DND-41 (cell line): ENCODE measurements around the gene NUP160.
"Not testable (repeated sequence)": the region's sequence is repeated elsewhere in the genome, so short reads cannot be mapped to it uniquely, and the experiment has no call there.

Source experiments
- ATAC-seq: fragments of 200-7000 bp; cut with Tn5 transposase; 3 replicates; pipeline ENCODE4 v1.9.1; 2021; ENCODE audit warnings: low read depth; ENCODE audit not compliant: insufficient read depth
- DNase-seq: peaks from one replicate; pipeline ENCODE4 v3.0.0-alpha.2; 2020
- H2AFZ ChIP-seq: 2 replicates; pipeline ENCODE4 v1.6.0; 2012; ENCODE audit warnings: low read depth, low read length
- H3K27ac ChIP-seq: 2 replicates; pipeline ENCODE4 v1.5.1; 2012; ENCODE audit warnings: low read length, inconsistent platforms
- H3K27me3 ChIP-seq: fragments of 200-600 bp; sonication (generic); 2 replicates; pipeline ENCODE4 v1.6.0; 2012; ENCODE audit warnings: low read length, mild to moderate bottlenecking, inconsistent platforms; ENCODE audit not compliant: insufficient read depth, poor library complexity
- H3K36me3 ChIP-seq: 2 replicates; pipeline ENCODE4 v1.5.1; 2012; ENCODE audit warnings: low read length, inconsistent platforms; ENCODE audit not compliant: insufficient read depth
- H3K4me1 ChIP-seq: 2 replicates; pipeline ENCODE4 v1.5.1; 2012; ENCODE audit warnings: mild to moderate bottlenecking, low read length; ENCODE audit not compliant: insufficient read depth
- H3K4me2 ChIP-seq: 2 replicates; pipeline ENCODE4 v1.6.0; 2012; ENCODE audit warnings: mild to moderate bottlenecking, moderate library complexity, low read length, inconsistent platforms; ENCODE audit not compliant: insufficient read depth
- H3K4me3 ChIP-seq, 2 experiments: fragments of 200-600 bp in 1 of 2; shearing (Covaris generic) in 1 of 2; 2 replicates each; pipeline ENCODE4 v1.5.1; 2012 to 2016; ENCODE audit warnings: inconsistent platforms in 2 of 2, low read length in 2 of 2, mild to moderate bottlenecking in 2 of 2, low read depth in 1 of 2, moderate library complexity in 1 of 2
- H3K79me2 ChIP-seq: 2 replicates; pipeline ENCODE4 v1.6.0; 2012; ENCODE audit warnings: low read length, inconsistent platforms; ENCODE audit not compliant: insufficient read depth
- H3K9ac ChIP-seq: 2 replicates; pipeline ENCODE4 v1.6.0; 2012; ENCODE audit warnings: low read depth, mild to moderate bottlenecking, inconsistent platforms, low read length, moderate library complexity
- H3K9me3 ChIP-seq: 2 replicates; pipeline ENCODE4 v1.5.1; 2012; ENCODE audit warnings: low read length, moderate library complexity, mild to moderate bottlenecking, inconsistent platforms; ENCODE audit not compliant: insufficient read depth, severe bottlenecking
- H4K20me1 ChIP-seq: 2 replicates; pipeline ENCODE4 v1.6.0; 2012; ENCODE audit warnings: low read length; ENCODE audit not compliant: insufficient read depth
- EZH2 ChIP-seq: IDR thresholded peaks from 3 replicates; pipeline ENCODE4 v1.6.1; 2012; ENCODE audit warnings: borderline replicate concordance, low read depth, mild to moderate bottlenecking, moderate library complexity, low read length, inconsistent platforms; ENCODE audit not compliant: severe bottlenecking
- TF ChIP-seq, protein P1 (sequence below): IDR thresholded peaks from 2 replicates; pipeline ENCODE4 v1.5.1; 2012; ENCODE audit warnings: borderline replicate concordance, low read length, moderate library complexity, mild to moderate bottlenecking; ENCODE audit not compliant: poor library complexity, severe bottlenecking; ENCODE audit errors: extremely low read depth

NUP160 gene, protein sequence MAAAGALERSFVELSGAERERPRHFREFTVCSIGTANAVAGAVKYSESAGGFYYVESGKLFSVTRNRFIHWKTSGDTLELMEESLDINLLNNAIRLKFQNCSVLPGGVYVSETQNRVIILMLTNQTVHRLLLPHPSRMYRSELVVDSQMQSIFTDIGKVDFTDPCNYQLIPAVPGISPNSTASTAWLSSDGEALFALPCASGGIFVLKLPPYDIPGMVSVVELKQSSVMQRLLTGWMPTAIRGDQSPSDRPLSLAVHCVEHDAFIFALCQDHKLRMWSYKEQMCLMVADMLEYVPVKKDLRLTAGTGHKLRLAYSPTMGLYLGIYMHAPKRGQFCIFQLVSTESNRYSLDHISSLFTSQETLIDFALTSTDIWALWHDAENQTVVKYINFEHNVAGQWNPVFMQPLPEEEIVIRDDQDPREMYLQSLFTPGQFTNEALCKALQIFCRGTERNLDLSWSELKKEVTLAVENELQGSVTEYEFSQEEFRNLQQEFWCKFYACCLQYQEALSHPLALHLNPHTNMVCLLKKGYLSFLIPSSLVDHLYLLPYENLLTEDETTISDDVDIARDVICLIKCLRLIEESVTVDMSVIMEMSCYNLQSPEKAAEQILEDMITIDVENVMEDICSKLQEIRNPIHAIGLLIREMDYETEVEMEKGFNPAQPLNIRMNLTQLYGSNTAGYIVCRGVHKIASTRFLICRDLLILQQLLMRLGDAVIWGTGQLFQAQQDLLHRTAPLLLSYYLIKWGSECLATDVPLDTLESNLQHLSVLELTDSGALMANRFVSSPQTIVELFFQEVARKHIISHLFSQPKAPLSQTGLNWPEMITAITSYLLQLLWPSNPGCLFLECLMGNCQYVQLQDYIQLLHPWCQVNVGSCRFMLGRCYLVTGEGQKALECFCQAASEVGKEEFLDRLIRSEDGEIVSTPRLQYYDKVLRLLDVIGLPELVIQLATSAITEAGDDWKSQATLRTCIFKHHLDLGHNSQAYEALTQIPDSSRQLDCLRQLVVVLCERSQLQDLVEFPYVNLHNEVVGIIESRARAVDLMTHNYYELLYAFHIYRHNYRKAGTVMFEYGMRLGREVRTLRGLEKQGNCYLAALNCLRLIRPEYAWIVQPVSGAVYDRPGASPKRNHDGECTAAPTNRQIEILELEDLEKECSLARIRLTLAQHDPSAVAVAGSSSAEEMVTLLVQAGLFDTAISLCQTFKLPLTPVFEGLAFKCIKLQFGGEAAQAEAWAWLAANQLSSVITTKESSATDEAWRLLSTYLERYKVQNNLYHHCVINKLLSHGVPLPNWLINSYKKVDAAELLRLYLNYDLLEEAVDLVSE (N-terminal part only)

DNA sequence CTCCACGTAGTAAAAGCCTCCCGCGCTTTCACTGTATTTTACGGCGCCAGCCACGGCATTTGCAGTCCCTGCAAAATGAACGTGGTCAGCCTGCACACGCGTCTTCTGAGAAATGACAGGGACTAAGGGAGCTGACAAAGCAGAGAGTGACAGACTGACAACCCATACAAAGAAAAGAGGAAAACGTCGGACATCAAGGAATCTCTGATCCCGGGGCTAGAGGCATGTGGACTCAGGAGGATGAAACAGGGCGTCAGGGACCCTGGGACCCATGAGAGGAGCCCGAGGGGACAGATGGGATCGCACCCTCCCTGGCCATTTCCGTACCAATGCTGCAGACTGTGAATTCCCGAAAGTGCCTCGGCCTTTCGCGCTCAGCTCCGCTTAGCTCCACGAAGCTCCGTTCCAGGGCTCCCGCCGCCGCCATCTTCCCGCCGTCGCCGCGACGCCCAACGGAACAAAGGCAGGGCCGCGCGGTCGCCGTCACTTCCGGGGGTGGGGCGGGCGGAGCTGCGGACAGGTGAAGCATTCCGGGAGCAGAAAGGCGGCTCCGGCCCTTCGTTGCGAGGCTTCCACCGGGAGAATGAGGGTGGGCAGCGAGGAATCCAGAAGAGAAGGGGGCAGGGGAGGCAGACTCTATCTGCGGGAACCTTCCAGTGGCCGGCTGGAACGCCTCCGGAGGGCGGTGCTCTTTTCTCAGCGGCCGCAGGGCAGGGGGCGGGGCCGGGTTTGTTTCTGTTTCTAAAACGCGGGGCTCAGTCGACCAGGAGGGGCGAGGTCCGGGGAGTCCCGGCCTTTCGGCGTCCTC lies at the start of gene NUP160:
NUP160 (minus strand) TSS at position 459 of the 808 bp plus-strand sequence; CDS start at position 427, 32 bp downstream.
- Histone ChIP-seq H3K27ac (peak within 1 kb of the TSS; percentile 99), H3K4me2 (peak within 1 kb of the TSS; percentile 92), H3K27me3 (no peaks in the 10 kb centered on the region), H3K79me2 (peaks cover 51% of the 10 kb centered on the region), H2AFZ (peak within 1 kb of the TSS; percentile 99), H3K4me3 (peak within 1 kb of the TSS; percentile 85 to 91), H3K4me1 (peaks cover 55% of the 10 kb centered on the region), H4K20me1 (peaks cover 6% of the 10 kb centered on the region; the same call in 1 of the 2 replicates), H3K9ac (peak within 1 kb of the TSS; percentile 87), H3K9me3 (no peaks in the 10 kb centered on the region), H3K36me3 (peaks cover 31% of the 10 kb centered on the region)
- ATAC-seq (peak; percentile 88), DNase-seq (peak; percentile 86)
- TF ChIP-seq, protein P1, sequence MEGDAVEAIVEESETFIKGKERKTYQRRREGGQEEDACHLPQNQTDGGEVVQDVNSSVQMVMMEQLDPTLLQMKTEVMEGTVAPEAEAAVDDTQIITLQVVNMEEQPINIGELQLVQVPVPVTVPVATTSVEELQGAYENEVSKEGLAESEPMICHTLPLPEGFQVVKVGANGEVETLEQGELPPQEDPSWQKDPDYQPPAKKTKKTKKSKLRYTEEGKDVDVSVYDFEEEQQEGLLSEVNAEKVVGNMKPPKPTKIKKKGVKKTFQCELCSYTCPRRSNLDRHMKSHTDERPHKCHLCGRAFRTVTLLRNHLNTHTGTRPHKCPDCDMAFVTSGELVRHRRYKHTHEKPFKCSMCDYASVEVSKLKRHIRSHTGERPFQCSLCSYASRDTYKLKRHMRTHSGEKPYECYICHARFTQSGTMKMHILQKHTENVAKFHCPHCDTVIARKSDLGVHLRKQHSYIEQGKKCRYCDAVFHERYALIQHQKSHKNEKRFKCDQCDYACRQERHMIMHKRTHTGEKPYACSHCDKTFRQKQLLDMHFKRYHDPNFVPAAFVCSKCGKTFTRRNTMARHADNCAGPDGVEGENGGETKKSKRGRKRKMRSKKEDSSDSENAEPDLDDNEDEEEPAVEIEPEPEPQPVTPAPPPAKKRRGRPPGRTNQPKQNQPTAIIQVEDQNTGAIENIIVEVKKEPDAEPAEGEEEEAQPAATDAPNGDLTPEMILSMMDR = no peak
- no peak for TF ChIP-seq EZH2

DNA sequence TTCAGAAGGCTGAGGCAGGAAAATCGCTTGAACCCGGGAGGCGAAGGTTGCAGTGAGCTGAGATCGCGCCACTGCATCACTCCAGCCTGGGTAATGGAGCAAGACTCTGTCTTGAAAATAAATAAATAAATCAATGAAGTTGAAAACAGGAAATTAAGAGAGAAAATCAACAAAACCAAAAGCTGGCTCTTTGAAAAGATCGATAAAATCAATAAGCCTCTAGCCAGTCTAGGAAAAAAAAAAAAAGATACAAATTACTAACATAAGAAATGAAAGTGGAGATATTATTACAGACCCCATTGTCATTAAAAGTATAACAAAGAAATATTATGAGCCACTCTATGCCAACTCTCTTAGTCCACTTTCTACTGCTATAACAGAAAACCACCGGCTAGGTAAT lies 48.0 kb upstream of the NUP160 start:
- H3K36me3 ChIP-seq = no peaks in the 10 kb centered on the region
- H3K27ac ChIP-seq = no peak overlapping the region
- no peak overlapping the region for H2AFZ ChIP-seq
- H3K9ac ChIP-seq = no peak overlapping the region
- H4K20me1 ChIP-seq = no peaks in the 10 kb centered on the region
- H3K27me3 ChIP-seq = no peaks in the 10 kb centered on the region
- no peak overlapping the region for H3K4me3 ChIP-seq
- ATAC-seq = no peak
- no peak overlapping the region for H3K4me2 ChIP-seq
- H3K4me1 ChIP-seq = no peaks in the 10 kb centered on the region
- H3K9me3 ChIP-seq = no peaks in the 10 kb centered on the region
- TF ChIP-seq EZH2 = no peak
- TF ChIP-seq, protein P1 = no peak
- no peaks in the 10 kb centered on the region for H3K79me2 ChIP-seq
- no peak for DNase-seq

DNA sequence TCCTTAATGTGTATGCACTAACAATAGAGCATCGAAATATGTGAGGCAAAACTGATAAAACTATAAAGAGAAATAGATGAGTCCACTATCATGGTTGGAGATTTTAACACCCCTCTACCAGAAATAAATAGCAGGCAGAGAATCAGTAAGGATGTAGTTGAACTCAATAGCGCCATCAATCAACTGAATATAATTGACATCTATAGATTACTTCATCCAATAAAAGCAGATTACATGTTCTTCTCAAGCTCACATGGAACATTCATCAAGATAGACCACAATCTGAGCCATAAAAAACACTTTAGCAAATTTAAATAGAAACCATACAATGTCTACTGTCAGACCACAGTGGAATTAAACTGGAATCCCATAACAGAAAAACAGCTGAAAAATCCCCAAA lies 46.9 kb upstream of the NUP160 start:
- TF ChIP-seq, protein P1 = no peak
- TF ChIP-seq EZH2 = no peak
- DNase-seq (no peak), ATAC-seq (no peak)

GRCh38 chr11:47892546-47893276 lies 44.6 kb upstream of the NUP160 start:
- H2AFZ ChIP-seq, H3K4me2 ChIP-seq: not testable (repeated sequence)
- peak; percentile 15 for DNase-seq

More for the DNA sequence above, 46.9 kb upstream of the NUP160 start:
- H3K79me2 ChIP-seq = no peaks in the 10 kb centered on the region
- no peak overlapping the region for H3K27ac ChIP-seq
- no peaks in the 10 kb centered on the region for H3K4me1 ChIP-seq
- H3K27me3 ChIP-seq = no peaks in the 10 kb centered on the region
- no peak overlapping the region for H2AFZ ChIP-seq
- H3K9me3 ChIP-seq = no peaks in the 10 kb centered on the region
- no peak overlapping the region for H3K9ac ChIP-seq
- H3K36me3 ChIP-seq = no peaks in the 10 kb centered on the region
- H3K4me3 ChIP-seq = no peak overlapping the region
- H3K4me2 ChIP-seq = no peak overlapping the region
- no peaks in the 10 kb centered on the region for H4K20me1 ChIP-seq

More at GRCh38 chr11:47892546-47893276, 44.6 kb upstream of the NUP160 start:
- H3K27ac ChIP-seq, H3K9me3 ChIP-seq, H3K79me2 ChIP-seq, H3K36me3 ChIP-seq, H3K9ac ChIP-seq, H4K20me1 ChIP-seq, H3K4me3 ChIP-seq, H3K27me3 ChIP-seq, H3K4me1 ChIP-seq, ATAC-seq: not testable (repeated sequence)
